ENCODE results near the gene BAK1.

GRCh38 chr6:33620856-33621710 lies 41.0 kb upstream of the BAK1 start, which contains the start of gene ITPR3:
- TF ChIP-seq CTCF (IDR thresholded peaks at IDR 0.05; ENCODE audit: poor library complexity) (no peak), EZH2phosphoT487 (IDR thresholded peaks at IDR 0.05; ENCODE audit: low read depth, severe bottlenecking, unreplicated experiment) (no peak)

Measured in hepatocyte (in vitro differentiated cells).